ENCODE results near the gene C1QTNF1. TPM values are rescaled to one million over a fixed set of nuclear protein-coding genes. Genes with fewer than 3 reads are reported as not detected.

The C1QTNF1 gene
- total RNA-seq, 1 experiment from 2014 or later: 19.9 TPM

DNA sequence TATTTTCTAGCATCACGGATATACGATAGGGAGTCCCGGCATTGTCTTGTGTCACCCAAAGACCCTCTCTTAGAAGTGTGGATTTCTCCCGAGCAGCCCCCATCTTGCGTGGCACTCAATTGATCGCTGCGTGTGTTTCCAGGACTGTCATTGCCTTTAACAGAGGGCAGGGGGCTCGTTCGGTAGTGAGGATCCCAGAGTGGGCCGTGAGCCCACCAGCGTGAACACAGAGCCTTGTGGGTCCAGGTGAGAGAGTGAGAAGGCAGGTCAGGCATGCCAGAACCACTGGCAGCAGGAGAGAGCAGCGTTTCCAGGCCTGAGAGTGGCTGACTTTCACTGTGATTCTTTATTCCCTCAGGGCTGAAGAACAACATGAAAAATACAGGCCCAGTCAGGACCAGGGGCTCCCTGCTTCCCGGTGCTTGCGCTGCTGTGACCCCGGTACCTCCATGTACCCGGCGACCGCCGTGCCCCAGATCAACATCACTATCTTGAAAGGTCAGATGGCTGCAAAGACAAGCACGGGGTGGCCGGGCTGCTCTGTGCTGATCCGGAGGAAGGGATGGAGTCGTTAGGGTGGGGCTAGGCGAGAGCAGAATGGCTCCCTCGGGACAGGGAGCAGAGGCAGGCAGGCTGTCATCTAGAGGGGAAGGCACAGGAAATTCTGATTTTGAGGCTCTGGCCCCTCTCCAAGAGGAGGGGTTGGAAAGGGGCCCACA, 22.4 kb downstream of the C1QTNF1 start:
- no peaks in the 10 kb centered on the region for H3K4me1 ChIP-seq
- intact Hi-C loops (cut with micrococcal nuclease; ENCODE audit: unreplicated experiment): loop anchor here (1.0 kb wide), 2 partner anchors 27 to 36 kb away; no protein-coding TSS in a partner anchor
- Mint-ChIP-seq H3K4me3 (ENCODE audit: unreplicated experiment) (no peak overlapping the region), H3K27ac (ENCODE audit: unreplicated experiment) (no peak overlapping the region), H3K9me3 (ENCODE audit: unreplicated experiment) (no peaks in the 10 kb centered on the region), H3K36me3 (ENCODE audit: insufficient read depth, unreplicated experiment) (no peaks in the 10 kb centered on the region), H3K27me3 (ENCODE audit: insufficient read depth, unreplicated experiment) (no peaks in the 10 kb centered on the region), H3K4me1 (ENCODE audit: low read depth, unreplicated experiment) (peaks cover 6% of the 10 kb centered on the region)
- ChIA-PET CTCF (interaction anchor here (0.7 to 3.2 kb wide), 10 partner anchors 13 to 345 kb away, joined by 3 to 23 read pairs (median 5); partner anchors contain the start of gene ENGASE), POLR2A (no interaction called here)
- no TSS peak for BruUV-seq (replicated peaks)
- no peaks in the 10 kb centered on the region for H3K9me3 ChIP-seq
- DNase-seq: no peak
- no peaks in the 10 kb centered on the region for H3K36me3 ChIP-seq (ENCODE audit: control insufficient read depth, insufficient read depth, low read length)
- TF ChIP-seq, protein P1, sequence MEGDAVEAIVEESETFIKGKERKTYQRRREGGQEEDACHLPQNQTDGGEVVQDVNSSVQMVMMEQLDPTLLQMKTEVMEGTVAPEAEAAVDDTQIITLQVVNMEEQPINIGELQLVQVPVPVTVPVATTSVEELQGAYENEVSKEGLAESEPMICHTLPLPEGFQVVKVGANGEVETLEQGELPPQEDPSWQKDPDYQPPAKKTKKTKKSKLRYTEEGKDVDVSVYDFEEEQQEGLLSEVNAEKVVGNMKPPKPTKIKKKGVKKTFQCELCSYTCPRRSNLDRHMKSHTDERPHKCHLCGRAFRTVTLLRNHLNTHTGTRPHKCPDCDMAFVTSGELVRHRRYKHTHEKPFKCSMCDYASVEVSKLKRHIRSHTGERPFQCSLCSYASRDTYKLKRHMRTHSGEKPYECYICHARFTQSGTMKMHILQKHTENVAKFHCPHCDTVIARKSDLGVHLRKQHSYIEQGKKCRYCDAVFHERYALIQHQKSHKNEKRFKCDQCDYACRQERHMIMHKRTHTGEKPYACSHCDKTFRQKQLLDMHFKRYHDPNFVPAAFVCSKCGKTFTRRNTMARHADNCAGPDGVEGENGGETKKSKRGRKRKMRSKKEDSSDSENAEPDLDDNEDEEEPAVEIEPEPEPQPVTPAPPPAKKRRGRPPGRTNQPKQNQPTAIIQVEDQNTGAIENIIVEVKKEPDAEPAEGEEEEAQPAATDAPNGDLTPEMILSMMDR (IDR thresholded peaks at IDR 0.05; ENCODE audit: insufficient read depth in 1 of 2, low read depth in 1 of 2, low read length in 1 of 2, severe bottlenecking in 1 of 2, unreplicated experiment in 1 of 2): no peak
- H3K27me3 ChIP-seq (replicated peaks; ENCODE audit: control insufficient read depth, insufficient read depth, low read length): no peaks in the 10 kb centered on the region
- H3K4me3 ChIP-seq (ENCODE audit: low read depth, low read length): no peak overlapping the region

DNA sequence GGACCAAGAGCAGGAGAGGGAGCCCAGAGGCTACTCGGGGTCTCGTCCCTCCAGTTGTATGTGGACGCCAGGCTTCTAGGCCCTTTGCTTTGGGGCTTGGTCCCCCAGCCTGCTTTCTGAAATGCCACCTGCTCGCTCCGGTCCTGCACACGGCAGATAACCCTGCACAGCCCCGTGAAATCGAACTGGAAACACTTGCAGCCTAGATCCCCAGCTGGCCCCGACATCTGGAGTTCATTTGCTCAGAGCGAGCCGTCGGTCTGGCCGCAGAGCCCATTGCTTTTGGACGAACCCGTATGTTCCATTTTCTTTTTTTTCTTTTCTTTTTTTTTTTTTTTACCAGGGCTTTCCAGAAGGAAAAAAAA, 22.9 kb downstream of the C1QTNF1 start:
- Histone ChIP-seq H3K4me3 (ENCODE audit: low read depth, low read length) (no peak overlapping the region), H3K27me3 (replicated peaks; ENCODE audit: control insufficient read depth, insufficient read depth, low read length) (no peaks in the 10 kb centered on the region), H3K9me3 (no peaks in the 10 kb centered on the region), H3K36me3 (ENCODE audit: control insufficient read depth, insufficient read depth, low read length) (no peaks in the 10 kb centered on the region), H3K4me1 (no peaks in the 10 kb centered on the region)
- intact Hi-C loops (cut with micrococcal nuclease; ENCODE audit: unreplicated experiment): loop anchor here (1.0 kb wide), 2 partner anchors 28 to 35 kb away; no protein-coding TSS in a partner anchor
- no peak for DNase-seq
- H3K9me3 Mint-ChIP-seq (ENCODE audit: unreplicated experiment): no peaks in the 10 kb centered on the region
- H3K27me3 Mint-ChIP-seq (ENCODE audit: insufficient read depth, unreplicated experiment): no peaks in the 10 kb centered on the region
- POLR2A ChIA-PET: no interaction called here
- H3K4me1 Mint-ChIP-seq (ENCODE audit: low read depth, unreplicated experiment): peaks cover 6% of the 10 kb centered on the region
- no peak overlapping the region for H3K4me3 Mint-ChIP-seq (ENCODE audit: unreplicated experiment)
- TF ChIP-seq, protein P1 (IDR thresholded peaks at IDR 0.05; ENCODE audit: insufficient read depth in 1 of 2, low read depth in 1 of 2, low read length in 1 of 2, severe bottlenecking in 1 of 2, unreplicated experiment in 1 of 2): no peak
- no peak overlapping the region for H3K27ac Mint-ChIP-seq (ENCODE audit: unreplicated experiment)
- CTCF ChIA-PET: no interaction called here
- BruUV-seq (replicated peaks): no TSS peak
- H3K36me3 Mint-ChIP-seq (ENCODE audit: insufficient read depth, unreplicated experiment): no peaks in the 10 kb centered on the region

DNA sequence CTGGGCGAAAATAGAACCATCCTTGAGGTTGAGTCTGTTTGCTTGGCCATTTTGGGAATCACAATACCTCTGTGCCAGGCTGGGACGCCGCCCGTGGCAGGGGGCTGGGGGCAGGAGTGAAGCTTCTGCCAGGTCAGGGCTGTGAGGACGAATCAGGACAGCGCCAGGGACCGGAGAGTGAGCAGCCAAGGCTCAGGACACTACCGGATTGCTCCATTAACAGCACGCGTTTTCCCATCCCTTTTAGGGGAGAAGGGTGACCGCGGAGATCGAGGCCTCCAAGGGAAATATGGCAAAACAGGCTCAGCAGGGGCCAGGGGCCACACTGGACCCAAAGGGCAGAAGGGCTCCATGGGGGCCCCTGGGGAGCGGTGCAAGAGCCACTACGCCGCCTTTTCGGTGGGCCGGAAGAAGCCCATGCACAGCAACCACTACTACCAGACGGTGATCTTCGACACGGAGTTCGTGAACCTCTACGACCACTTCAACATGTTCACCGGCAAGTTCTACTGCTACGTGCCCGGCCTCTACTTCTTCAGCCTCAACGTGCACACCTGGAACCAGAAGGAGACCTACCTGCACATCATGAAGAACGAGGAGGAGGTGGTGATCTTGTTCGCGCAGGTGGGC, 23.4 kb downstream of the C1QTNF1 start:
- Mint-ChIP-seq H3K9me3 (ENCODE audit: unreplicated experiment) (no peaks in the 10 kb centered on the region), H3K27ac (ENCODE audit: unreplicated experiment) (no peak overlapping the region), H3K4me3 (ENCODE audit: unreplicated experiment) (no peak overlapping the region), H3K36me3 (ENCODE audit: insufficient read depth, unreplicated experiment) (no peaks in the 10 kb centered on the region), H3K27me3 (ENCODE audit: insufficient read depth, unreplicated experiment) (no peaks in the 10 kb centered on the region), H3K4me1 (ENCODE audit: low read depth, unreplicated experiment) (peaks cover 6% of the 10 kb centered on the region)
- ChIA-PET CTCF (no interaction called here), POLR2A (no interaction called here)
- Histone ChIP-seq H3K9me3 (no peaks in the 10 kb centered on the region), H3K27me3 (replicated peaks; ENCODE audit: control insufficient read depth, insufficient read depth, low read length) (no peaks in the 10 kb centered on the region), H3K4me3 (ENCODE audit: low read depth, low read length) (no peak overlapping the region), H3K36me3 (ENCODE audit: control insufficient read depth, insufficient read depth, low read length) (no peaks in the 10 kb centered on the region), H3K4me1 (no peaks in the 10 kb centered on the region)
- BruUV-seq (replicated peaks): no TSS peak
- DNase-seq: no peak
- TF ChIP-seq, protein P1 (IDR thresholded peaks at IDR 0.05; ENCODE audit: insufficient read depth in 1 of 2, low read depth in 1 of 2, low read length in 1 of 2, severe bottlenecking in 1 of 2, unreplicated experiment in 1 of 2): no peak
- intact Hi-C loops (cut with micrococcal nuclease; ENCODE audit: unreplicated experiment): no loop called here

All from Caco-2 (cell line).